ENCODE measurements around the gene SF3B5. TPM values are rescaled to one million over a fixed set of nuclear protein-coding genes. Genes with fewer than 3 reads are reported as not detected.

Gene SF3B5
- total RNA-seq, 4 donors from 2014 or later, result 168 to 188 (median 186) TPM

- intact Hi-C loops (cut with DNase I; ENCODE audit: low total_unique reads) (no loop called here), in situ Hi-C loops (cut with MboI; ENCODE audit: low sequenced_read_pairs in 4 of 4) (no loop called here)
- Histone ChIP-seq H3K4me1 (no peaks in the 10 kb centered on the region), H3K36me3 (no peaks in the 10 kb centered on the region), H3K27me3 (no peaks in the 10 kb centered on the region), H3K9me3 (no peaks in the 10 kb centered on the region), H3K27ac (no peak overlapping the region), H3K4me3 (no peak overlapping the region)
- ATAC-seq (no peak), DNase-seq (no peak)
- TF ChIP-seq POLR2A (IDR thresholded peaks at IDR 0.05) (no peak), CTCF (IDR thresholded peaks at IDR 0.05 in 4 of 5, conservative IDR thresholded peaks at IDR 0.05 in 1 of 5) (no peak)
Measured at GRCh38 chr6:144141470-144141869, 46.1 kb upstream of the SF3B5 start.

- no peaks in the 10 kb centered on the region for H3K27me3 ChIP-seq
- TF ChIP-seq POLR2A (IDR thresholded peaks at IDR 0.05) (no peak), CTCF (IDR thresholded peaks at IDR 0.05 in 4 of 5, conservative IDR thresholded peaks at IDR 0.05 in 1 of 5) (no peak)
- ATAC-seq (no peak), DNase-seq (no peak)
- H3K4me1 ChIP-seq, result no peaks in the 10 kb centered on the region
- H3K36me3 ChIP-seq, result no peaks in the 10 kb centered on the region
- intact Hi-C loops (cut with DNase I; ENCODE audit: low total_unique reads) (no loop called here), in situ Hi-C loops (cut with MboI; ENCODE audit: low sequenced_read_pairs in 4 of 4) (no loop called here)
- H3K27ac ChIP-seq, result no peak overlapping the region
- no peak overlapping the region for H3K4me3 ChIP-seq
- H3K9me3 ChIP-seq, result no peaks in the 10 kb centered on the region
Measured at GRCh38 chr6:144140867-144141266, 45.5 kb upstream of the SF3B5 start.

GRCh38 chr6:144139817-144140216 is 44.4 kb upstream of the SF3B5 start:
- no peak for TF ChIP-seq POLR2A (IDR thresholded peaks at IDR 0.05)
- TF ChIP-seq CTCF (IDR thresholded peaks at IDR 0.05 in 4 of 5, conservative IDR thresholded peaks at IDR 0.05 in 1 of 5), result no peak
- Histone ChIP-seq H3K27ac (no peak overlapping the region), H3K4me3 (no peak overlapping the region), H3K4me1 (no peaks in the 10 kb centered on the region), H3K27me3 (no peaks in the 10 kb centered on the region), H3K9me3 (no peaks in the 10 kb centered on the region), H3K36me3 (no peaks in the 10 kb centered on the region)
- in situ Hi-C loops (cut with MboI; ENCODE audit: low sequenced_read_pairs in 4 of 4), result no loop called here
- no peak for DNase-seq
- intact Hi-C loops (cut with DNase I; ENCODE audit: low total_unique reads), result no loop called here
- no peak for ATAC-seq

GRCh38 chr6:144138542-144138941 is 43.2 kb upstream of the SF3B5 start:
- in situ Hi-C loops (cut with MboI; ENCODE audit: low sequenced_read_pairs in 4 of 4), result no loop called here
- Histone ChIP-seq H3K27me3 (no peaks in the 10 kb centered on the region), H3K36me3 (no peaks in the 10 kb centered on the region), H3K27ac (no peak overlapping the region), H3K9me3 (no peaks in the 10 kb centered on the region), H3K4me1 (no peaks in the 10 kb centered on the region), H3K4me3 (no peak overlapping the region)
- TF ChIP-seq CTCF (IDR thresholded peaks at IDR 0.05 in 4 of 5, conservative IDR thresholded peaks at IDR 0.05 in 1 of 5), result no peak
- TF ChIP-seq POLR2A (IDR thresholded peaks at IDR 0.05), result no peak
- ATAC-seq, result no peak
- intact Hi-C loops (cut with DNase I; ENCODE audit: low total_unique reads), result no loop called here
- no peak for DNase-seq

GRCh38 chr6:144134737-144135136 is 39.4 kb upstream of the SF3B5 start:
- no peak for TF ChIP-seq CTCF (IDR thresholded peaks at IDR 0.05 in 4 of 5, conservative IDR thresholded peaks at IDR 0.05 in 1 of 5)
- no peak for TF ChIP-seq POLR2A (IDR thresholded peaks at IDR 0.05)

More at GRCh38 chr6:144134737-144135136, 39.4 kb upstream of the SF3B5 start:
- in situ Hi-C loops (cut with MboI; ENCODE audit: low sequenced_read_pairs in 4 of 4), result no loop called here
- no peak overlapping the region for H3K4me3 ChIP-seq
- no peaks in the 10 kb centered on the region for H3K9me3 ChIP-seq
- H3K4me1 ChIP-seq, result no peaks in the 10 kb centered on the region
- H3K27ac ChIP-seq, result no peak overlapping the region
- no peaks in the 10 kb centered on the region for H3K36me3 ChIP-seq
- H3K27me3 ChIP-seq, result no peaks in the 10 kb centered on the region
- DNase-seq (no peak), ATAC-seq (no peak)
- intact Hi-C loops (cut with DNase I; ENCODE audit: low total_unique reads), result no loop called here
